Liver (tissue), 3 donors: ENCODE data around the gene LRIG1.

Experiments
- ATF3 ChIP-seq: IDR thresholded peaks from 2 replicates; pipeline ENCODE4 v1.6.1; 2016; ENCODE audit warnings: antibody characterized with exemption
- CTCF ChIP-seq: fragments of 150-350 bp; IDR thresholded peaks from 2 replicates; pipeline ENCODE4 v1.5.1; 2017; ENCODE audit warnings: improper control_type of control experiment, low read depth, low read length; ENCODE audit not compliant: missing input control
- EGR1 ChIP-seq, 2 donors: IDR thresholded peaks; 2 replicates each; pipeline ENCODE4 v1.6.1; 2016 to 2018; ENCODE audit warnings: antibody characterized with exemption in 2 of 2, low read depth in 2 of 2
- FOXA1 ChIP-seq: IDR thresholded peaks from 2 replicates; pipeline ENCODE4 v1.6.1; 2016; ENCODE audit warnings: antibody characterized with exemption
- JUND ChIP-seq, 2 donors: IDR thresholded peaks; 2 replicates each; pipeline ENCODE4 v1.6.1; 2016; ENCODE audit warnings: antibody characterized with exemption in 2 of 2
- MAX ChIP-seq: IDR thresholded peaks from 2 replicates; pipeline ENCODE4 v1.6.1; 2016; ENCODE audit warnings: antibody characterized with exemption
- NR2F2 ChIP-seq: IDR thresholded peaks from 2 replicates; pipeline ENCODE4 v1.6.1; 2016; ENCODE audit warnings: antibody characterized with exemption
- RAD21 ChIP-seq, 2 donors: IDR thresholded peaks; 2 replicates each; pipeline ENCODE4 v1.6.1; 2016; ENCODE audit warnings: antibody characterized with exemption in 2 of 2, mild to moderate bottlenecking in 2 of 2
- REST ChIP-seq: IDR thresholded peaks from 2 replicates; pipeline ENCODE4 v1.6.1; 2016; ENCODE audit warnings: antibody characterized with exemption, mild to moderate bottlenecking
- RXRA ChIP-seq, 2 donors: IDR thresholded peaks; 2 replicates each; pipeline ENCODE4 v1.6.1; 2017 to 2018; ENCODE audit warnings: antibody characterized with exemption in 2 of 2, mild to moderate bottlenecking in 1 of 2
- SP1 ChIP-seq: IDR thresholded peaks from 2 replicates; pipeline ENCODE4 v1.6.1; 2018; ENCODE audit warnings: antibody characterized with exemption, mild to moderate bottlenecking
- YY1 ChIP-seq: IDR thresholded peaks from 2 replicates; pipeline ENCODE4 v1.6.1; 2016; ENCODE audit warnings: antibody characterized with exemption, mild to moderate bottlenecking
- ZBTB33 ChIP-seq: IDR thresholded peaks from 2 replicates; pipeline ENCODE4 v1.6.1; 2016; ENCODE audit warnings: antibody characterized with exemption
- donor health status: healthy.
- donor health status: healthy.

- TF ChIP-seq CTCF: no peak
- TF ChIP-seq JUND (IDR thresholded peaks at IDR 0.05): no peak
- TF ChIP-seq MAX: no peak
- TF ChIP-seq RAD21 (IDR thresholded peaks at IDR 0.05): no peak
- TF ChIP-seq SP1: no peak
- TF ChIP-seq ATF3: no peak
- TF ChIP-seq EGR1 (IDR thresholded peaks at IDR 0.05; ENCODE audit: low read depth in 2 of 2): no peak
- no peak for TF ChIP-seq ZBTB33
- no peak for TF ChIP-seq REST
- TF ChIP-seq NR2F2: no peak
- TF ChIP-seq FOXA1: no peak
- TF ChIP-seq YY1: no peak
- TF ChIP-seq RXRA (IDR thresholded peaks at IDR 0.05): no peak
These were observed 89.3 kb downstream of the LRIG1 start for GRCh38 chr3:66411474-66411873.
